Uterus (tissue), 2 donors: ENCODE data around the gene CDYL.

ENCODE experiments used
- CTCF ChIP-seq, 4 experiments: fragments of 200-600 bp in 2 of 4; fragments of 450-650 bp in 2 of 4; sonication (generic) in 2 of 4; IDR thresholded peaks; one replicate each; pipeline ENCODE4 v1.5.1; 2016 to 2019; ENCODE audit warnings: antibody characterized with exemption in 4 of 4, mild to moderate bottlenecking in 2 of 4, moderate library complexity in 1 of 4
- POLR2A ChIP-seq, 2 donors: fragments of 450-650 bp; IDR thresholded peaks; one replicate each; pipeline ENCODE4 v1.6.1; 2016; ENCODE audit warnings: antibody characterized with exemption in 2 of 2, mild to moderate bottlenecking in 1 of 2, moderate library complexity in 1 of 2

- TF ChIP-seq POLR2A (IDR thresholded peaks at IDR 0.05) (no peak), CTCF (IDR thresholded peaks at IDR 0.05) (no peak)
Observed at GRCh38 chr6:4925580-4925979, 149.4 kb downstream of the CDYL start.
